ENCODE data around the gene APBA2.
"Not testable (repeated sequence)": the region's sequence is repeated elsewhere in the genome, so short reads cannot be mapped to it uniquely, and the experiment has no call there.

The APBA2 gene

GRCh38 chr15:28885630-28886430, at the start of gene APBA2:
Gene APBA2, plus strand, starts transcription at chr15:28885974. Its CDS starts 167,911 bp downstream, at chr15:29053885.
- in situ Hi-C loops (cut with MboI; ENCODE audit: low sequenced_read_pairs), result no loop called here

GRCh38 chr15:28840285-28840684, 45.5 kb upstream of the APBA2 start:
- in situ Hi-C loops (cut with MboI; ENCODE audit: low sequenced_read_pairs), result not testable (repeated sequence)

GRCh38 chr15:28842210-28842609, 43.6 kb upstream of the APBA2 start:
- in situ Hi-C loops (cut with MboI; ENCODE audit: low sequenced_read_pairs), result not testable (repeated sequence)

GRCh38 chr15:28843520-28843919, 42.3 kb upstream of the APBA2 start:
- in situ Hi-C loops (cut with MboI; ENCODE audit: low sequenced_read_pairs), result not testable (repeated sequence)

GRCh38 chr15:28844147-28844546, 41.6 kb upstream of the APBA2 start:
- in situ Hi-C loops (cut with MboI; ENCODE audit: low sequenced_read_pairs), result not testable (repeated sequence)

GRCh38 chr15:28847247-28847646, 38.5 kb upstream of the APBA2 start:
- in situ Hi-C loops (cut with MboI; ENCODE audit: low sequenced_read_pairs), result not testable (repeated sequence)

GRCh38 chr15:28847959-28848358, 37.8 kb upstream of the APBA2 start:
- in situ Hi-C loops (cut with MboI; ENCODE audit: low sequenced_read_pairs), result not testable (repeated sequence)

GRCh38 chr15:28848521-28848920, 37.3 kb upstream of the APBA2 start, which contains the start of gene GOLGA6L7:
Gene GOLGA6L7, minus strand, starts transcription at chr15:28848644. Its CDS starts 95 bp downstream, at chr15:28848549.
- in situ Hi-C loops (cut with MboI; ENCODE audit: low sequenced_read_pairs), result not testable (repeated sequence)

- in situ Hi-C loops (cut with MboI; ENCODE audit: low sequenced_read_pairs), result not testable (repeated sequence)
Measured at GRCh38 chr15:28849271-28849670, 36.5 kb upstream of the APBA2 start.

GRCh38 chr15:28849766-28850165, 36.0 kb upstream of the APBA2 start:
- in situ Hi-C loops (cut with MboI; ENCODE audit: low sequenced_read_pairs), result not testable (repeated sequence)

GRCh38 chr15:28853654-28854053, 32.1 kb upstream of the APBA2 start:
- in situ Hi-C loops (cut with MboI; ENCODE audit: low sequenced_read_pairs), result not testable (repeated sequence)

GRCh38 chr15:28854578-28854977, 31.2 kb upstream of the APBA2 start:
- in situ Hi-C loops (cut with MboI; ENCODE audit: low sequenced_read_pairs), result not testable (repeated sequence)

GRCh38 chr15:28861031-28861534, 24.7 kb upstream of the APBA2 start:
- in situ Hi-C loops (cut with MboI; ENCODE audit: low sequenced_read_pairs), result no loop called here

- in situ Hi-C loops (cut with MboI; ENCODE audit: low sequenced_read_pairs), result not testable (repeated sequence)
Measured at GRCh38 chr15:28861589-28862293, 24.0 kb upstream of the APBA2 start.

GRCh38 chr15:28868744-28869345, 16.9 kb upstream of the APBA2 start:
- in situ Hi-C loops (cut with MboI; ENCODE audit: low sequenced_read_pairs), result no loop called here

- in situ Hi-C loops (cut with MboI; ENCODE audit: low sequenced_read_pairs), result no loop called here
Measured at GRCh38 chr15:28871168-28871567, 14.6 kb upstream of the APBA2 start.

GRCh38 chr15:28873006-28873405, 12.8 kb upstream of the APBA2 start:
- in situ Hi-C loops (cut with MboI; ENCODE audit: low sequenced_read_pairs), result no loop called here

- in situ Hi-C loops (cut with MboI; ENCODE audit: low sequenced_read_pairs), result no loop called here
Measured at GRCh38 chr15:28873585-28874190, 12.1 kb upstream of the APBA2 start.

GRCh38 chr15:28875461-28876000, 10.2 kb upstream of the APBA2 start:
- in situ Hi-C loops (cut with MboI; ENCODE audit: low sequenced_read_pairs), result no loop called here

GRCh38 chr15:28876131-28876844, 9.5 kb upstream of the APBA2 start:
- in situ Hi-C loops (cut with MboI; ENCODE audit: low sequenced_read_pairs), result no loop called here

All from HL-60/S4 treated with phorbol 12-myristate 13-acetate at 8.2 ng/mL for 4 days and 3 days (cell line).